Body of pancreas (tissue), 4 donors: ENCODE results near the gene PAIP2B.

ENCODE experiments used
- POLR2A ChIP-seq, 3 donors: fragments of 450-650 bp; IDR thresholded peaks; one replicate each; pipeline ENCODE4 v1.6.1; 2016; ENCODE audit warnings: antibody characterized with exemption in 3 of 3, mild to moderate bottlenecking in 2 of 3
- TF ChIP-seq, protein P1 (sequence below), 7 experiments: fragments of 450-650 bp in 4 of 7; fragments of 200-600 bp in 3 of 7; sonication (generic) in 3 of 7; IDR thresholded peaks; one replicate each; pipeline ENCODE4 v1.5.1; 2016 to 2019; ENCODE audit warnings: antibody characterized with exemption in 7 of 7

DNA sequence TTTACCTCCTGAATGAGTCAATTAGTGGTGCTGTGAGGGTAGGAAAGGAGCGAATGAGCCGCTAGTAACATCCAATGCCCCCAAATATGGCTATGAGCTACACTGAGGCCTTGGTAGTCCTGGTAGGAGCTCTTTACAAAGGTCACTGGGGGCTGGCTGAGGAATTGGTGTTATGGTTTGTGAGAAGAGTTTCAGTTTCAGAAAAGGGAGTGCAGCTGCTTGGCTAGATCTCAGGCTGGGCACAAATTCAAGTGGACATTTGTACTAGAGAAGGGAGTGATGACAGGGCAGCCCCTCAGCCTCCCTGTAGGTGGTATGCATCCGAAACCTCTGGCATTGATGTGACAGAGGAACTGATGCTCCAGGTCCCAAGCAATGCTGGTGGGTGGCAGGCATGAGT is 13.9 kb upstream of the PAIP2B start:
- TF ChIP-seq, protein P1, sequence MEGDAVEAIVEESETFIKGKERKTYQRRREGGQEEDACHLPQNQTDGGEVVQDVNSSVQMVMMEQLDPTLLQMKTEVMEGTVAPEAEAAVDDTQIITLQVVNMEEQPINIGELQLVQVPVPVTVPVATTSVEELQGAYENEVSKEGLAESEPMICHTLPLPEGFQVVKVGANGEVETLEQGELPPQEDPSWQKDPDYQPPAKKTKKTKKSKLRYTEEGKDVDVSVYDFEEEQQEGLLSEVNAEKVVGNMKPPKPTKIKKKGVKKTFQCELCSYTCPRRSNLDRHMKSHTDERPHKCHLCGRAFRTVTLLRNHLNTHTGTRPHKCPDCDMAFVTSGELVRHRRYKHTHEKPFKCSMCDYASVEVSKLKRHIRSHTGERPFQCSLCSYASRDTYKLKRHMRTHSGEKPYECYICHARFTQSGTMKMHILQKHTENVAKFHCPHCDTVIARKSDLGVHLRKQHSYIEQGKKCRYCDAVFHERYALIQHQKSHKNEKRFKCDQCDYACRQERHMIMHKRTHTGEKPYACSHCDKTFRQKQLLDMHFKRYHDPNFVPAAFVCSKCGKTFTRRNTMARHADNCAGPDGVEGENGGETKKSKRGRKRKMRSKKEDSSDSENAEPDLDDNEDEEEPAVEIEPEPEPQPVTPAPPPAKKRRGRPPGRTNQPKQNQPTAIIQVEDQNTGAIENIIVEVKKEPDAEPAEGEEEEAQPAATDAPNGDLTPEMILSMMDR (IDR thresholded peaks at IDR 0.05) = no peak
- no peak for TF ChIP-seq POLR2A (IDR thresholded peaks at IDR 0.05)
